AG04449 (cell line): ENCODE measurements around the gene FLNB.

Source experiments
- CTCF ChIA-PET: fragments of 350-600 bp; formaldehyde crosslinking; extraction: SDS; loops from one replicate; lab custom pipeline; 2021; ENCODE audit warnings: antibody characterized with exemption; lab: Yijun Ruan, JAX
- POLR2A ChIA-PET: fragments of 400-600, 350-600 bp; formaldehyde crosslinking; extraction: SDS; loops from one replicate; lab custom pipeline; 2020; ENCODE audit warnings: antibody characterized with exemption, inconsistent platforms; lab: Yijun Ruan, JAX
- DNase-seq: peaks from one replicate; pipeline ENCODE4 v3.0.0-alpha.2; 2010; ENCODE audit warnings: low read depth, low spot score
- H3K4me3 ChIP-seq: 2 replicates; pipeline ENCODE4 v1.5.1; 2011; ENCODE audit warnings: low read depth, mild to moderate bottlenecking, control low read depth, low read length
- CTCF ChIP-seq: IDR thresholded peaks from one replicate; pipeline ENCODE4 v1.5.1; 2011; ENCODE audit warnings: mild to moderate bottlenecking, moderate library complexity, low read length, control low read depth, inconsistent platforms; ENCODE audit not compliant: insufficient read depth; ENCODE audit errors: missing control alignments

Gene FLNB

GRCh38 chr3:58148049-58148448 lies 139.8 kb downstream of the FLNB start:
- DNase-seq, result no peak
- ChIA-PET CTCF (interaction anchor here (1.4 to 6.0 kb wide), 3 partner anchors 12 to 158 kb away, joined by 4 to 32 read pairs (median 8); partner anchors contain the start of genes HTD2 and RPP14), POLR2A (no interaction called here)
- H3K4me3 ChIP-seq, result no peak overlapping the region
- no peak for TF ChIP-seq CTCF

- TF ChIP-seq CTCF, result no peak
- POLR2A ChIA-PET, result no interaction called here
- H3K4me3 ChIP-seq, result no peak overlapping the region
- DNase-seq, result no peak
- CTCF ChIA-PET, result interaction anchor here (1.0 to 6.0 kb wide), 5 partner anchors 15 to 156 kb away, joined by 3 to 32 read pairs (median 3); partner anchors contain the start of genes HTD2 and RPP14
Measured at GRCh38 chr3:58150130-58150809, 142.0 kb downstream of the FLNB start.

DNA sequence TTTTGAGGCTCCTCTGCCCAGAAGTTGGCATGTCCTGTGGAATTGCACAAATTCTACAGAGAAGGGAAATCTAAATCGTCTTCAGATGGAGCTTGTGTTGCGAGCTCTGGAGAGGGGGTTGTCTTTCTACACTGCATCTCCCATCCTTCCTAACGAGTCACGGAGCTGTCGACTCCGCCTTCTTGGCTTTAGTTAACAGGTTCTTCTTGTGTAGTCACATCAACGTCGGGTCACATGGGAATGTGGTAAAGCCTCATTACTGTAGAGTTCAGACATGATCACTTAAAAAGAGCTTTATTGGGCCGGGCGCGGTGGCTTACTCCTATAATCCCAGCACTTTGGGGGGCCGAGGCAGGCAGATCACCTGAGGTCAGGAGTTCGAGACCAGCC lies 142.6 kb downstream of the FLNB start:
- ChIA-PET POLR2A (no interaction called here), CTCF (interaction anchor here (0.6 to 6.0 kb wide), 7 partner anchors 10 to 189 kb away, joined by 3 to 32 read pairs (median 3); partner anchors contain the start of genes HTD2 and RPP14)
- DNase-seq, result no peak
- no peak for TF ChIP-seq CTCF
- no peak overlapping the region for H3K4me3 ChIP-seq

- DNase-seq, result no peak
- TF ChIP-seq CTCF, result no peak
- ChIA-PET CTCF (interaction anchor here (0.9 to 6.0 kb wide), 4 partner anchors 9 to 190 kb away, joined by 3 to 32 read pairs (median 4); partner anchors contain the start of gene FLNB), POLR2A (interaction anchor here (0.6 kb wide), 1 partner anchor 185 kb away, joined by 3 read pairs; no protein-coding TSS in a partner anchor)
- H3K4me3 ChIP-seq, result no peak overlapping the region
Measured at GRCh38 chr3:58151637-58152036, 143.4 kb downstream of the FLNB start.

- DNase-seq, result no peak
- POLR2A ChIA-PET, result no interaction called here
- CTCF ChIA-PET, result interaction anchor here (1.4 to 6.0 kb wide), 2 partner anchors 14 to 145 kb away, joined by 3 to 32 read pairs; partner anchors contain the start of gene FLNB
- no peak overlapping the region for H3K4me3 ChIP-seq
- TF ChIP-seq CTCF, result no peak
Measured at GRCh38 chr3:58152225-58153015, 144.2 kb downstream of the FLNB start.

DNA sequence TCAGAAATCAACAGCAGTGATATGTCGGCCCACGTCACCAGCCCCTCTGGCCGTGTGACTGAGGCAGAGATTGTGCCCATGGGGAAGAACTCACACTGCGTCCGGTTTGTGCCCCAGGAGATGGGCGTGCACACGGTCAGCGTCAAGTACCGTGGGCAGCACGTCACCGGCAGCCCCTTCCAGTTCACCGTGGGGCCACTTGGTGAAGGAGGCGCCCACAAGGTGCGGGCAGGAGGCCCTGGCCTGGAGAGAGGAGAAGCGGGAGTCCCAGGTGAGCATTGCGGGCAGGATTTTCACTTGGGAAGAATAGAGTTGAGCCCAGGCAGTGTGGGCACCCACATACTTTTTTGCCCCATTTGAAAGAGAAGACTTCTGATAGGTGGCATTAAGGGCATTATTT lies 145.1 kb downstream of the FLNB start:
- no peak for TF ChIP-seq CTCF
- CTCF ChIA-PET, result no interaction called here
- no peak overlapping the region for H3K4me3 ChIP-seq
- POLR2A ChIA-PET, result no interaction called here
- DNase-seq, result no peak
